ENCODE measurements around the gene MPV17. TPM values are rescaled to one million over a fixed set of nuclear protein-coding genes. Genes with fewer than 3 reads are reported as not detected.
A peak's percentile ranks its signal among the peaks of the same experiment; 100 is the strongest.

MPV17 gene
- total and polyA plus RNA-seq, 9 of the 15 experiments (the other 6 are each of a cell fraction or from before 2014, with no cell fraction given), result 54.7 to 140 (median 70.2) TPM

GRCh38 chr2:27282892-27283291 is 40.0 kb downstream of the MPV17 start (continued):
- TF ChIP-seq DEAF1 (CRISPR knock-in tag; IDR thresholded peaks at IDR 0.05), result no peak
- no peak for TF ChIP-seq FIP1L1 (IDR thresholded peaks at IDR 0.05; ENCODE audit: low read depth, low read length, poor library complexity, severe bottlenecking)
- peak; percentile 26; the same call in 1 of the 2 replicates for TF ChIP-seq MAFK (IDR thresholded peaks at IDR 0.05; ENCODE audit: low read length)
- no peak for TF ChIP-seq RUNX1 (IDR thresholded peaks at IDR 0.05; ENCODE audit: low read depth)
- no peak for TF ChIP-seq SRSF3 (IDR thresholded peaks at IDR 0.05; ENCODE audit: insufficient read depth, low read length)
- TF ChIP-seq RNF2 (IDR thresholded peaks at IDR 0.05), result no peak
- TF ChIP-seq ZNF316 (IDR thresholded peaks at IDR 0.05), result peak; percentile 51
- TF ChIP-seq TEAD1 (CRISPR knock-in tag; IDR thresholded peaks at IDR 0.05), result no peak
- TF ChIP-seq C11orf30 (IDR thresholded peaks at IDR 0.05; ENCODE audit: low read depth), result peak; percentile 69
- no peak for TF ChIP-seq NFE2L1 (tag; IDR thresholded peaks at IDR 0.05; ENCODE audit: borderline replicate concordance, low read depth)
- TF ChIP-seq, protein P1, sequence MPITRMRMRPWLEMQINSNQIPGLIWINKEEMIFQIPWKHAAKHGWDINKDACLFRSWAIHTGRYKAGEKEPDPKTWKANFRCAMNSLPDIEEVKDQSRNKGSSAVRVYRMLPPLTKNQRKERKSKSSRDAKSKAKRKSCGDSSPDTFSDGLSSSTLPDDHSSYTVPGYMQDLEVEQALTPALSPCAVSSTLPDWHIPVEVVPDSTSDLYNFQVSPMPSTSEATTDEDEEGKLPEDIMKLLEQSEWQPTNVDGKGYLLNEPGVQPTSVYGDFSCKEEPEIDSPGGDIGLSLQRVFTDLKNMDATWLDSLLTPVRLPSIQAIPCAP (CRISPR knock-in tag; IDR thresholded peaks at IDR 0.05; ENCODE audit: borderline replicate concordance), result no peak
- TF ChIP-seq BMI1 (IDR thresholded peaks at IDR 0.05; ENCODE audit: low read length), result no peak
- no peak for TF ChIP-seq ADNP (tag; IDR thresholded peaks at IDR 0.05)
- TF ChIP-seq NFE2 (IDR thresholded peaks at IDR 0.05; ENCODE audit: low read depth), result peak; percentile 52; the same call in 1 of the 2 replicates
- TF ChIP-seq SREBF2 (CRISPR knock-in tag; IDR thresholded peaks at IDR 0.05), result no peak
- no peak for TF ChIP-seq HNRNPLL (IDR thresholded peaks at IDR 0.05; ENCODE audit: low read depth, low read length, poor library complexity, severe bottlenecking)
- TF ChIP-seq, protein P2, sequence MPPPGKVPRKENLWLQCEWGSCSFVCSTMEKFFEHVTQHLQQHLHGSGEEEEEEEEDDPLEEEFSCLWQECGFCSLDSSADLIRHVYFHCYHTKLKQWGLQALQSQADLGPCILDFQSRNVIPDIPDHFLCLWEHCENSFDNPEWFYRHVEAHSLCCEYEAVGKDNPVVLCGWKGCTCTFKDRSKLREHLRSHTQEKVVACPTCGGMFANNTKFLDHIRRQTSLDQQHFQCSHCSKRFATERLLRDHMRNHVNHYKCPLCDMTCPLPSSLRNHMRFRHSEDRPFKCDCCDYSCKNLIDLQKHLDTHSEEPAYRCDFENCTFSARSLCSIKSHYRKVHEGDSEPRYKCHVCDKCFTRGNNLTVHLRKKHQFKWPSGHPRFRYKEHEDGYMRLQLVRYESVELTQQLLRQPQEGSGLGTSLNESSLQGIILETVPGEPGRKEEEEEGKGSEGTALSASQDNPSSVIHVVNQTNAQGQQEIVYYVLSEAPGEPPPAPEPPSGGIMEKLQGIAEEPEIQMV (tag; conservative IDR thresholded peaks at IDR 0.05; ENCODE audit: low read depth), result no peak

Data from K562 (cell line).